Measurements from ENCODE around the gene HDAC9.

HDAC9 gene

GRCh38 chr7:18901351-18901750 is 405.8 kb downstream of the HDAC9 start (continued):
- TF ChIP-seq, protein P1, sequence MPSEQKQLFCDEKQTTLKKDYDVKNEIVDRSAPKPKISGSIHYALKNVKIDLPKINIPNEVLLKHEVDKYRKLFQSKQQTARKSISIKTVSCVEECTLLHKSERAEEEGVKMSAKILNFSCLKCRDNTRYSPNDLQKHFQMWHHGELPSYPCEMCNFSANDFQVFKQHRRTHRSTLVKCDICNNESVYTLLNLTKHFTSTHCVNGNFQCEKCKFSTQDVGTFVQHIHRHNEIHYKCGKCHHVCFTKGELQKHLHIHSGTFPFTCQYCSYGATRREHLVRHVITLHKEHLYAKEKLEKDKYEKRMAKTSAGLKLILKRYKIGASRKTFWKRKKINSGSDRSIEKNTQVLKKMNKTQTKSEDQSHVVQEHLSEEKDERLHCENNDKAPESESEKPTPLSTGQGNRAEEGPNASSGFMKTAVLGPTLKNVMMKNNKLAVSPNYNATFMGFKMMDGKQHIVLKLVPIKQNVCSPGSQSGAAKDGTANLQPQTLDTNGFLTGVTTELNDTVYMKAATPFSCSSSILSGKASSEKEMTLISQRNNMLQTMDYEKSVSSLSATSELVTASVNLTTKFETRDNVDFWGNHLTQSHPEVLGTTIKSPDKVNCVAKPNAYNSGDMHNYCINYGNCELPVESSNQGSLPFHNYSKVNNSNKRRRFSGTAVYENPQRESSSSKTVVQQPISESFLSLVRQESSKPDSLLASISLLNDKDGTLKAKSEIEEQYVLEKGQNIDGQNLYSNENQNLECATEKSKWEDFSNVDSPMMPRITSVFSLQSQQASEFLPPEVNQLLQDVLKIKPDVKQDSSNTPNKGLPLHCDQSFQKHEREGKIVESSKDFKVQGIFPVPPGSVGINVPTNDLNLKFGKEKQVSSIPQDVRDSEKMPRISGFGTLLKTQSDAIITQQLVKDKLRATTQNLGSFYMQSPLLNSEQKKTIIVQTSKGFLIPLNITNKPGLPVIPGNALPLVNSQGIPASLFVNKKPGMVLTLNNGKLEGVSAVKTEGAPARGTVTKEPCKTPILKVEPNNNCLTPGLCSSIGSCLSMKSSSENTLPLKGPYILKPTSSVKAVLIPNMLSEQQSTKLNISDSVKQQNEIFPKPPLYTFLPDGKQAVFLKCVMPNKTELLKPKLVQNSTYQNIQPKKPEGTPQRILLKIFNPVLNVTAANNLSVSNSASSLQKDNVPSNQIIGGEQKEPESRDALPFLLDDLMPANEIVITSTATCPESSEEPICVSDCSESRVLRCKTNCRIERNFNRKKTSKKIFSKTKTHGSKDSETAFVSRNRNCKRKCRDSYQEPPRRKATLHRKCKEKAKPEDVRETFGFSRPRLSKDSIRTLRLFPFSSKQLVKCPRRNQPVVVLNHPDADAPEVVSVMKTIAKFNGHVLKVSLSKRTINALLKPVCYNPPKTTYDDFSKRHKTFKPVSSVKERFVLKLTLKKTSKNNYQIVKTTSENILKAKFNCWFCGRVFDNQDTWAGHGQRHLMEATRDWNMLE (tag by site-specific recombination; conservative IDR thresholded peaks at IDR 0.05; ENCODE audit: low read depth): no peak
- TF ChIP-seq ZNF2 (tag by site-specific recombination; IDR thresholded peaks at IDR 0.05): no peak
- no peak for TF ChIP-seq ZNF114 (tag by site-specific recombination; IDR thresholded peaks at IDR 0.05)
- TF ChIP-seq ZNF416 (tag by site-specific recombination; IDR thresholded peaks at IDR 0.05): no peak

DNA sequence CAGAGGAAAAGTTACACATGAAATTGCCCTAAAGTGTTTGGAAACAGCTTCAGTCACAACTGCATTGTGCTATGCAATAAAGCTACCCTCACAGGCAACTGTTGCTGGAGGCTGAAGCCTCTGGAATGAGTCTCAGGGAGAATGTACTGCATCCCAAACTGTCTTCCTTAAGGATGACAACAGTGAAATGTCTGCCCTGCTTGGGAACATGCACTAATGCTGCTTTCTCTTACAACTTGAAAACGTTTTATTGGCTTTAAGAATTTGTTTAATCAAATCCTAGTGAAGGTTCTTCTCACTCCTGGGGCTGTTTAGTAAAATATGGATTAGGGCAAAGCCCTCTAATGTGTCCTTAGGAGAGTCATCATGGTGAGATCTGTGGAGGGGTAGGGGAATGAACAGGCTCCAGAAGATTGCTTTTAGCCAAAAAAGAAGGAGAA is 406.5 kb downstream of the HDAC9 start:
- Histone ChIP-seq H3K4me3 (ENCODE audit: low read depth, low read length) (no peak overlapping the region), H3K36me3 (ENCODE audit: control insufficient read depth in 2 of 2, insufficient read depth in 1 of 2, low read length in 2 of 2) (no peaks in the 10 kb centered on the region), H3K9me3 (ENCODE audit: control insufficient read depth, insufficient read depth, low read depth, low read length) (no peaks in the 10 kb centered on the region), H3K27ac (ENCODE audit: extremely low read depth, low read depth, low read length) (no peak overlapping the region), H3K4me1 (ENCODE audit: control insufficient read depth, insufficient read depth, low read length) (peaks cover 15% of the 10 kb centered on the region)
- POLR2A ChIA-PET: no interaction called here
- CTCF ChIA-PET: interaction anchor here (0.7 kb wide), 1 partner anchor 460 kb away, joined by 3 read pairs; no protein-coding TSS in a partner anchor
- TF ChIP-seq SCRT2 (tag by site-specific recombination; IDR thresholded peaks at IDR 0.05) (0 out of 2 replicates have a peak, but pooled peaks have one; percentile 32), ZNF544 (tag by site-specific recombination; IDR thresholded peaks at IDR 0.05) (no peak)

DNA sequence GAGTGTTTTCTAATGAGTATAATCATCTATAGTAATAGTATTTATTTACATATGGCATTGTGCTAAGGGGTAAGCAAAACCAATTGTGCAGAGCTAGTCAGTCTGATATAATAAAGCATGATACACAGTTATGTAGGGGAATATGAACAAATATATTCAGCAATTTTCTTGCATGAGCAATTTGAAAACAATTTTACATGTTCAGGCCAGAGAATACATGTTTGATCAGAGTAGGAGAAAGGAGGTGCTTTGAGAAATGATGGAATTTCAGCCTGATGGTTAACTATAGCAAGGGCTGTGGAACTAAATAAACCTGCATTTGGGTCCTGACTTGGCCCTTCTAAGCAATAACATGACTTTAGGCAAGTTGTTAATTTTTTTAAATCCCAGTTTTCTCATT is 407.3 kb downstream of the HDAC9 start:
- Histone ChIP-seq H3K9me3 (ENCODE audit: control insufficient read depth, insufficient read depth, low read depth, low read length) (no peaks in the 10 kb centered on the region), H3K4me1 (ENCODE audit: control insufficient read depth, insufficient read depth, low read length) (peaks cover 15% of the 10 kb centered on the region), H3K36me3 (ENCODE audit: control insufficient read depth in 2 of 2, insufficient read depth in 1 of 2, low read length in 2 of 2) (no peaks in the 10 kb centered on the region), H3K4me3 (ENCODE audit: low read depth, low read length) (no peak overlapping the region), H3K27ac (ENCODE audit: extremely low read depth, low read depth, low read length) (no peak overlapping the region)
- ChIA-PET POLR2A (no interaction called here), CTCF (no interaction called here)
- TF ChIP-seq, protein P2, sequence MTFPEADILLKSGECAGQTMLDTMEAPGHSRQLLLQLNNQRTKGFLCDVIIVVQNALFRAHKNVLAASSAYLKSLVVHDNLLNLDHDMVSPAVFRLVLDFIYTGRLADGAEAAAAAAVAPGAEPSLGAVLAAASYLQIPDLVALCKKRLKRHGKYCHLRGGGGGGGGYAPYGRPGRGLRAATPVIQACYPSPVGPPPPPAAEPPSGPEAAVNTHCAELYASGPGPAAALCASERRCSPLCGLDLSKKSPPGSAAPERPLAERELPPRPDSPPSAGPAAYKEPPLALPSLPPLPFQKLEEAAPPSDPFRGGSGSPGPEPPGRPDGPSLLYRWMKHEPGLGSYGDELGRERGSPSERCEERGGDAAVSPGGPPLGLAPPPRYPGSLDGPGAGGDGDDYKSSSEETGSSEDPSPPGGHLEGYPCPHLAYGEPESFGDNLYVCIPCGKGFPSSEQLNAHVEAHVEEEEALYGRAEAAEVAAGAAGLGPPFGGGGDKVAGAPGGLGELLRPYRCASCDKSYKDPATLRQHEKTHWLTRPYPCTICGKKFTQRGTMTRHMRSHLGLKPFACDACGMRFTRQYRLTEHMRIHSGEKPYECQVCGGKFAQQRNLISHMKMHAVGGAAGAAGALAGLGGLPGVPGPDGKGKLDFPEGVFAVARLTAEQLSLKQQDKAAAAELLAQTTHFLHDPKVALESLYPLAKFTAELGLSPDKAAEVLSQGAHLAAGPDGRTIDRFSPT (tag by site-specific recombination; IDR thresholded peaks at IDR 0.05): no peak

GRCh38 chr7:18903695-18904094 is 408.1 kb downstream of the HDAC9 start:
- no peak overlapping the region for H3K4me3 ChIP-seq (ENCODE audit: low read depth, low read length)
- H3K4me1 ChIP-seq (ENCODE audit: control insufficient read depth, insufficient read depth, low read length): peaks cover 15% of the 10 kb centered on the region
- H3K27ac ChIP-seq (ENCODE audit: extremely low read depth, low read depth, low read length): no peak overlapping the region
- no peaks in the 10 kb centered on the region for H3K36me3 ChIP-seq (ENCODE audit: control insufficient read depth in 2 of 2, insufficient read depth in 1 of 2, low read length in 2 of 2)
- ChIA-PET POLR2A (no interaction called here), CTCF (interaction anchor here (0.6 kb wide), 1 partner anchor 297 kb away, joined by 3 read pairs; no protein-coding TSS in a partner anchor)
- no peak for TF ChIP-seq ZNF394 (tag by site-specific recombination; IDR thresholded peaks at IDR 0.05; ENCODE audit: borderline replicate concordance)
- TF ChIP-seq ZNF175 (tag by site-specific recombination; IDR thresholded peaks at IDR 0.05): no peak
- no peak for TF ChIP-seq GLI2 (tag by site-specific recombination; IDR thresholded peaks at IDR 0.05; ENCODE audit: borderline replicate concordance, low read depth)
- TF ChIP-seq, protein P3, sequence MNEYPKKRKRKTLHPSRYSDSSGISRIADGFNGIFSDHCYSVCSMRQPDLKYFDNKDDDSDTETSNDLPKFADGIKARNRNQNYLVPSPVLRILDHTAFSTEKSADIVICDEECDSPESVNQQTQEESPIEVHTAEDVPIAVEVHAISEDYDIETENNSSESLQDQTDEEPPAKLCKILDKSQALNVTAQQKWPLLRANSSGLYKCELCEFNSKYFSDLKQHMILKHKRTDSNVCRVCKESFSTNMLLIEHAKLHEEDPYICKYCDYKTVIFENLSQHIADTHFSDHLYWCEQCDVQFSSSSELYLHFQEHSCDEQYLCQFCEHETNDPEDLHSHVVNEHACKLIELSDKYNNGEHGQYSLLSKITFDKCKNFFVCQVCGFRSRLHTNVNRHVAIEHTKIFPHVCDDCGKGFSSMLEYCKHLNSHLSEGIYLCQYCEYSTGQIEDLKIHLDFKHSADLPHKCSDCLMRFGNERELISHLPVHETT (tag by site-specific recombination; IDR thresholded peaks at IDR 0.05): no peak
- TF ChIP-seq ZNF23 (tag by site-specific recombination; IDR thresholded peaks at IDR 0.05; ENCODE audit: borderline replicate concordance): no peak
- no peak for TF ChIP-seq SCRT2 (tag by site-specific recombination; IDR thresholded peaks at IDR 0.05)
- TF ChIP-seq ZNF311 (tag by site-specific recombination; IDR thresholded peaks at IDR 0.05; ENCODE audit: borderline replicate concordance): no peak
- no peak for TF ChIP-seq ZNF292 (tag by site-specific recombination; IDR thresholded peaks at IDR 0.05; ENCODE audit: borderline replicate concordance, low read depth)
- H3K9me3 ChIP-seq (ENCODE audit: control insufficient read depth, insufficient read depth, low read depth, low read length): no peaks in the 10 kb centered on the region
